GM10266 (cell line): Measurements from ENCODE around the gene ALG14.

Experiments
- DNase-seq: peaks from one replicate; pipeline ENCODE4 v3.0.0; 2012; ENCODE audit errors: extremely low spot score
- TF ChIP-seq, protein P1 (sequence below): IDR thresholded peaks from 2 replicates; pipeline ENCODE4 v1.5.1; 2012; ENCODE audit warnings: mild to moderate bottlenecking, low read depth; ENCODE audit not compliant: control insufficient read depth, insufficient read depth; ENCODE audit errors: missing control alignments

The ALG14 gene

DNA sequence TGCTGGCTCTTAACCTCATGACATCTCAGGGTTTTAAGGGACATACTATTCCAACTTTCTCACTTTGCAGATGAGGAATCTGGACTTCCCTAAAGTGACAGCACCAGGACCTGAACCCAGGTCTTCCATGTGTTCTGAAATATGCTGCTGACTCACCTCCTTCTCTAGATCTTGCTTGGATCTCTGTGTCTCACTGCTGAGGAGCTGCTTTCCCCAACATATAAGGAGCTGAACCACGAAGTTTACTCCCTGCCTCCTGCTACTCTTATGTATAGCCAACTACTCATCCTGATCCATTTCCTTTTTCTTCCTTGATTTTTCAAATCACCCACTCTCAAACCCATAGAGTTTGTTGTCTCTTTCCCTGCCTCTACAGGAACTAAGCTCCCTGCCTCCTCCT, 38.2 kb downstream of the ALG14 start:
- no peak for DNase-seq
- TF ChIP-seq, protein P1, sequence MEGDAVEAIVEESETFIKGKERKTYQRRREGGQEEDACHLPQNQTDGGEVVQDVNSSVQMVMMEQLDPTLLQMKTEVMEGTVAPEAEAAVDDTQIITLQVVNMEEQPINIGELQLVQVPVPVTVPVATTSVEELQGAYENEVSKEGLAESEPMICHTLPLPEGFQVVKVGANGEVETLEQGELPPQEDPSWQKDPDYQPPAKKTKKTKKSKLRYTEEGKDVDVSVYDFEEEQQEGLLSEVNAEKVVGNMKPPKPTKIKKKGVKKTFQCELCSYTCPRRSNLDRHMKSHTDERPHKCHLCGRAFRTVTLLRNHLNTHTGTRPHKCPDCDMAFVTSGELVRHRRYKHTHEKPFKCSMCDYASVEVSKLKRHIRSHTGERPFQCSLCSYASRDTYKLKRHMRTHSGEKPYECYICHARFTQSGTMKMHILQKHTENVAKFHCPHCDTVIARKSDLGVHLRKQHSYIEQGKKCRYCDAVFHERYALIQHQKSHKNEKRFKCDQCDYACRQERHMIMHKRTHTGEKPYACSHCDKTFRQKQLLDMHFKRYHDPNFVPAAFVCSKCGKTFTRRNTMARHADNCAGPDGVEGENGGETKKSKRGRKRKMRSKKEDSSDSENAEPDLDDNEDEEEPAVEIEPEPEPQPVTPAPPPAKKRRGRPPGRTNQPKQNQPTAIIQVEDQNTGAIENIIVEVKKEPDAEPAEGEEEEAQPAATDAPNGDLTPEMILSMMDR: no peak

DNA sequence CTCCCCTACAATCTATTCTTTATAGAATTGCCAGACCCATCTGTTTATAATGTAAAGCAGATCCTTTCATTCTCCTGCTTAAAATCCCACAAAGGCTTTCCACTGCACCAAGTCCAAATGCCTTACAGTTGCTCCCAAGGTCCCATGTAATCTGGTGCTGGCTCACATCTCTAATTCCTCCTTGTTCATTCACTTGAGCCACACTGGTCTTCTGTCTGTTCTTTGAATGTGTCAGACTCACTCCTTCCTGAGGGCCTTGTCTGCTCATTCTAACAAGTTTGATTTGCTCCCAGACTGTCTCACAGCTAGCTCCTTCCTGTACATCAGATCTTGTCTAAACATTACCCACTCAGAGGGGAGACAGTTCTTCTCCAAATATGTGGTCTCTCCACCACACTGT, 38.9 kb downstream of the ALG14 start:
- DNase-seq: no peak
- TF ChIP-seq, protein P1: no peak

DNA sequence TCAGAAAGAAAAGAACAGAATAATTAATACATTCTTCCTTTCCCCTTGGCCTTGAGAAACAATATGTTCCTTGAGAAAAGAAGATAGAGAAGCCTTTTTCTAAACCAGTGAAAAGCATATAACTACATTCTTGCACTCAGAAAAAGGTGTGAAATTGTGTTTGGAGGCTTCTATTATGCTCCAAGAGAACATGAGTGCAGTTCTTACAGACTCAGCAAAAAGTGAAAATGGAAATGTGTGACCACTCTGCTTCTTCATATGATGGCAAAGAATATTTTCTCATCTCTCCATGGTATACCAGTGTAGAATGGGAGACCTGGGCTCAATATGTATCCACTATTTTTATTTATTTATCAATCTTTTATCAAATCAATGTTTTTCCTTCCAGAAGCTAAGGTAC, 43.2 kb downstream of the ALG14 start:
- no peak for DNase-seq
- TF ChIP-seq, protein P1: no peak

DNA sequence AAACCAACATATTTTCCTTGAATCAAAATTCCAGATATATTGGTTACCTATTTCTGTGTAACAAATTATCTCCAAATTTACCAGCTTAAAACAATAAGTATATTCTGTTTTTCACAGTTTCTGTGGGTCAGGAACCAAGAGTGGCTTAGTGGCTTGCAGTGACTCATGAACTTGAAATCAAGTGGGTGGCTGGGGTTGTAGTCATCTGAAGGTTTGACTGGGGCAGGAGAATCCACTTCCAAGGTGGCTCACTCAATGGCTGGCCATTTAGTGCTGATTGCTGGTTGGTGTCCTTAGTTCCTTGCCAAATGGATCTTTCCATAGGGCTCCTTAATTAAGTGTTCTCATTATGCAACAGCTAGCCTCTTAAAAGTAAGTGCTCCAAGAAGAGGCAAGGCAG, 43.8 kb downstream of the ALG14 start:
- DNase-seq: no peak
- TF ChIP-seq, protein P1: no peak

DNA sequence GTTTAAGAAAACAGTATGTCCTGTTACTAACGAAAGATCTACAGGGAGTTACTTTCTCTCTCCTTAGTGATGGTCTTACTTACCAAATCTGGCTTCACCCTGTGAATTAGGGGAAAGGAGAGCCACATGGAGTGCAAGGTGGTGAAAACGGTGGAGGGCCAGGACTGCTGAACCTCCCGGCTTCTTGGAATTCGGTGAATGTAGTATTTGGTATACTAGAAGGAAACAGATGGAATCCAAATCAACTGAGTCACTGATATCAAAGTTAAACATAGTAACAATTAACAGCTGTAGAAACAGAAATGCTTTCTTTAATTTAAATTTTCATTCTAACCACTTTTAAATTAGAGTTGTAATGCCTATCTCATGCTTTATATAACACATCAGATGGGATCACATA, 45.7 kb downstream of the ALG14 start:
- no peak for DNase-seq
- TF ChIP-seq, protein P1: no peak

DNA sequence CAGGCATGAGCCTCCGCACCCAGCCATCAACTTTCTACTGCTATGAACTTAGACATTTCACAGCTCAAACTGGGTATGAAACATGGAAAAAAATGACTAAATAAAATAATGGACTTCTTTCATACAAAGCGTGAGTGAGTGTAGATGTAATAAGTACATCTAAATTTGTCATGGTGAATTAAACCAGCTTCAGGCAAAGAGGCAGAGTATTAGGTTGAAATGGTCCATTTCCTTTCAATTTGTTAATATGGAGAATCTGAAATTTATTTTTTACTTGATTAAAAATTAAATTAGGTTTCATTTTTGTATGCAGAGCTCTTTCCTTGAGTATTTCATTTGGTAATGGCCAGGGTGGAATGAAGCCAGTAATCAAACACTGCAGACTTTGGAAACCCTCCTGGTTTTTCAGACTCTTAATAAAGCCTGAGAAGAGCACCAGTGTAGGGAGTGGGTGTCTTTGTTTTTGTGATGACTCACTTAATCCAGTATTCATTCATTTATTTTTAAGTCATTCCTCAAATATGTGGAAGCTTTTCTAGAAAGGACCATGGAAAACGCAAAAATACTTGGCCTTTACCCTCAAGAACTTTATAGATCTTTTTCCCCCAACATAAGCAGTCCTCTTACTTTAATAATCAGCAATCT, 49.2 kb downstream of the ALG14 start:
- DNase-seq: no peak
- TF ChIP-seq, protein P1: no peak

DNA sequence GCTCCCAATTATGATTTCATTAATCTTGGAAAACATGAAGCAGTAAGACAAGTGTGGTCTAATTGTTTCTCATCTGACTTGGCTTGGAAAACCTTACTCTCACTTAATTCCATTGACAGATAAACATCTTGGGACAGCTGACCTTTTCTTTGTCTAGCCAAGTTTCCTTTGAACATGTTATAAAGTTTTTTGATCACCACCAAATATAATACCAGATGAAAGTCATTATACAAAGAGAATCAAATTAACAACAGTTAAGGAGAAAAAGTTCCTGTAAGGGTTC, 50.2 kb downstream of the ALG14 start:
- TF ChIP-seq, protein P1: no peak
- no peak for DNase-seq
